Eye (tissue), 1 donor: ENCODE results near the gene CPA4.
"Not testable (repeated sequence)": the region's sequence is repeated elsewhere in the genome, so short reads cannot be mapped to it uniquely, and the experiment has no call there.

ENCODE experiments used
- DNase-seq: peaks from one replicate; pipeline ENCODE4 v3.0.0-alpha.2; 2015

The CPA4 gene

GRCh38 chr7:130303551-130303950 lies 10.6 kb downstream of the CPA4 start:
- no peak for DNase-seq

- no peak for DNase-seq
These were observed 11.0 kb downstream of the CPA4 start for GRCh38 chr7:130303982-130304381.

- DNase-seq = no peak
These were observed 11.9 kb downstream of the CPA4 start for GRCh38 chr7:130304878-130305277.

- no peak for DNase-seq
These were observed 12.6 kb downstream of the CPA4 start for GRCh38 chr7:130305433-130306042.

- DNase-seq = no peak
These were observed 17.0 kb downstream of the CPA4 start for GRCh38 chr7:130309986-130310385.

GRCh38 chr7:130314305-130314704 lies 21.3 kb downstream of the CPA4 start:
- DNase-seq = no peak

GRCh38 chr7:130319541-130319940 lies 26.6 kb downstream of the CPA4 start:
- no peak for DNase-seq

- DNase-seq = not testable (repeated sequence)
These were observed 28.7 kb downstream of the CPA4 start for GRCh38 chr7:130321542-130322229.

- DNase-seq = no peak
These were observed 29.7 kb downstream of the CPA4 start for GRCh38 chr7:130322615-130323014.

- no peak for DNase-seq
These were observed 31.5 kb downstream of the CPA4 start for GRCh38 chr7:130324306-130324943.

- no peak for DNase-seq
These were observed 36.7 kb downstream of the CPA4 start for GRCh38 chr7:130329681-130330080.

GRCh38 chr7:130332259-130333053 lies 39.5 kb downstream of the CPA4 start:
- DNase-seq = no peak

GRCh38 chr7:130333832-130334231 lies 40.9 kb downstream of the CPA4 start:
- DNase-seq = no peak

- DNase-seq = no peak
These were observed 41.3 kb downstream of the CPA4 start for GRCh38 chr7:130334274-130334673.

- DNase-seq = no peak
These were observed 44.5 kb downstream of the CPA4 start for GRCh38 chr7:130337410-130337971.

GRCh38 chr7:130338233-130338632 lies 45.3 kb downstream of the CPA4 start:
- DNase-seq = no peak

GRCh38 chr7:130341882-130342281 lies 48.9 kb downstream of the CPA4 start:
- no peak for DNase-seq

GRCh38 chr7:130342701-130343380 lies 49.9 kb downstream of the CPA4 start:
- DNase-seq = no peak

- DNase-seq = peak; percentile 52
These were observed 51.4 kb downstream of the CPA4 start, which contains the start of gene CPA5 for GRCh38 chr7:130344271-130344866. CPA5 (plus strand) TSS chr7:130344816; CDS start chr7:130346486, 1,670 bp downstream.

- peak; percentile 97 for DNase-seq
These were observed 52.2 kb downstream of the CPA4 start for GRCh38 chr7:130345136-130345535.

GRCh38 chr7:130345725-130346124 lies 52.8 kb downstream of the CPA4 start:
- no peak for DNase-seq
